Measurements from ENCODE around the gene CEP68.
A peak's percentile ranks its signal among the peaks of the same experiment; 100 is the strongest.

DNA sequence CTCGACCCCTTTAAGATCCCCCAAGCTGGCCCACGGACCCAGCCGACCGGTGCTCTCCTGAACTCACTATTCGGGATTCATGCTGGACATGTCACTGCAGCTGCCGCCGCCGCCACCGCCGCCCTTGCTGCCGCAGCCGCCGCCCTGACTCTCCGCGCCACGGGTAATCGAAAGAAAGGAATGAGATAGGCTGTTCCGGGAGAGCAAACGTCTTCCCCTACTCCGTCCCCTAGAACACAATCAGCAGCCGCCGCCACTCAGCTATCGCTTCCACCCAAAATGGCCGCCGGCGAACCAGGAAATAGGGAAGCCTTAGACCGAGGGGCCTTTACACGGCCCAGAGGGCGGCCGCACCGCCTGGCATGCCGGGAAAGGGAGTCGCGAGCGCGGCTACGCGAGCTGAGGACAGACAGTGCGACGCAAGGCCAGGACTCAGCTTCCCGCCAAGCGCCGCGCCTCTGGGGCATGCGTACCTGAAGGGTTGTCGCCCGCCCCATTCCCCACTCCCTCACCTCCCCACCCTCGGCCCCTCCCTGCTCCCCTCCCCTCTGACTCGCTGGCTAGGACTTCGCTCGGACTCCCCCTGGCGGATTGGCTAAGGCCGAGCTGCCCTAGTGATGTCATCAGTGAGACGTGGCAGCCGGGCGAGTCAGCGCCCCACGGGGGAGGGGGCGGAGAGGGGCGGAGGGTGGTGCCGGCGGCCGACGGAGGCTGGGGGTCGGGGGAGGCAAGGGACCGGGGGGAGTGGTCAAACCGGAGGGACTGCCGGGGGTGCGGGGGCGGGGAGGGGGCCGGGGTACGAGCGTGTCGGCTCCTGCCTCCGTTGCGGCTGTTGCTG is 73.8 kb downstream of the CEP68 start, which contains the start of gene RAB1A:
- TF ChIP-seq, protein P1, sequence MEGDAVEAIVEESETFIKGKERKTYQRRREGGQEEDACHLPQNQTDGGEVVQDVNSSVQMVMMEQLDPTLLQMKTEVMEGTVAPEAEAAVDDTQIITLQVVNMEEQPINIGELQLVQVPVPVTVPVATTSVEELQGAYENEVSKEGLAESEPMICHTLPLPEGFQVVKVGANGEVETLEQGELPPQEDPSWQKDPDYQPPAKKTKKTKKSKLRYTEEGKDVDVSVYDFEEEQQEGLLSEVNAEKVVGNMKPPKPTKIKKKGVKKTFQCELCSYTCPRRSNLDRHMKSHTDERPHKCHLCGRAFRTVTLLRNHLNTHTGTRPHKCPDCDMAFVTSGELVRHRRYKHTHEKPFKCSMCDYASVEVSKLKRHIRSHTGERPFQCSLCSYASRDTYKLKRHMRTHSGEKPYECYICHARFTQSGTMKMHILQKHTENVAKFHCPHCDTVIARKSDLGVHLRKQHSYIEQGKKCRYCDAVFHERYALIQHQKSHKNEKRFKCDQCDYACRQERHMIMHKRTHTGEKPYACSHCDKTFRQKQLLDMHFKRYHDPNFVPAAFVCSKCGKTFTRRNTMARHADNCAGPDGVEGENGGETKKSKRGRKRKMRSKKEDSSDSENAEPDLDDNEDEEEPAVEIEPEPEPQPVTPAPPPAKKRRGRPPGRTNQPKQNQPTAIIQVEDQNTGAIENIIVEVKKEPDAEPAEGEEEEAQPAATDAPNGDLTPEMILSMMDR (IDR thresholded peaks at IDR 0.05) = no peak
- TF ChIP-seq POLR2AphosphoS5 (IDR thresholded peaks at IDR 0.05; ENCODE audit: insufficient read depth in 1 of 2, low read depth in 1 of 2) = peak; percentile 94 to 99
- peak in 1 of 2 donors; percentile 95 for TF ChIP-seq POLR2A (IDR thresholded peaks at IDR 0.05)
